Panc1 (cell line): ENCODE data around the gene CORO1C. TPM values are rescaled to one million over a fixed set of nuclear protein-coding genes. Genes with fewer than 3 reads are reported as not detected.

Experiments
- ATAC-seq: fragments of 200-7000 bp; cut with Tn5 transposase; 2 replicates; pipeline ENCODE4 v1.9.1; 2020; ENCODE audit warnings: mild to moderate bottlenecking, moderate library complexity
- BruUV-seq: library from RNA; stranded (reverse); fragments of 400-500 nt; replicated peaks from 2 replicates; lab custom pipeline; 2021; lab: Mats Ljungman, UMichigan
- CTCF ChIA-PET: fragments of 300-600 bp; sonication (Branson Sonifier 250); formaldehyde crosslinking; loops from one replicate; lab custom pipeline; 2022; ENCODE audit warnings: antibody characterized with exemption; lab: Charles Lee
- POLR2A ChIA-PET: fragments of 300-600 bp; sonication (Branson Sonifier 250); formaldehyde crosslinking; loops from one replicate; lab custom pipeline; 2022; ENCODE audit warnings: antibody characterized with exemption; lab: Charles Lee
- DNase-seq: peaks from one replicate; pipeline ENCODE4 v3.0.0-alpha.2; 2010; ENCODE audit warnings: low read depth, low spot score
- H3K27ac ChIP-seq: 2 replicates; pipeline ENCODE4 v1.5.1; 2011; ENCODE audit warnings: mild to moderate bottlenecking, low read length, inconsistent platforms
- H3K27me3 ChIP-seq: fragments of 200-500 bp; sonication (Bioruptor generic); 2 replicates; pipeline ENCODE4 v1.6.0; 2014; ENCODE audit warnings: low read length, inconsistent platforms; ENCODE audit not compliant: control insufficient read depth, insufficient read depth
- H3K36me3 ChIP-seq: fragments of 200-500 bp; sonication (Bioruptor generic); 2 replicates; pipeline ENCODE4 v1.5.1; 2014; ENCODE audit warnings: inconsistent platforms, mild to moderate bottlenecking, low read length, moderate library complexity; ENCODE audit not compliant: control insufficient read depth, insufficient read depth
- H3K4me1 ChIP-seq: 2 replicates; pipeline ENCODE4 v1.5.1; 2011; ENCODE audit warnings: inconsistent platforms, mild to moderate bottlenecking, low read length, moderate library complexity; ENCODE audit not compliant: control insufficient read depth, insufficient read depth
- H3K4me3 ChIP-seq, 2 experiments: 2 replicates each; pipeline ENCODE4 v1.5.1; 2011 to 2012; ENCODE audit warnings: low read depth in 2 of 2, low read length in 2 of 2, mild to moderate bottlenecking in 2 of 2, inconsistent platforms in 1 of 2, moderate library complexity in 1 of 2
- H3K9me3 ChIP-seq: fragments of 200-500 bp; sonication (Bioruptor generic); 2 replicates; pipeline ENCODE4 v1.5.1; 2014; ENCODE audit warnings: low read depth, mild to moderate bottlenecking, inconsistent platforms, low read length, moderate library complexity; ENCODE audit not compliant: control insufficient read depth, insufficient read depth
- POLR2AphosphoS5 ChIP-seq: IDR thresholded peaks from 2 replicates; pipeline ENCODE4 v1.6.1; 2012; ENCODE audit warnings: mild to moderate bottlenecking, low read depth, low read length, moderate library complexity
- SIN3A ChIP-seq: IDR thresholded peaks from 2 replicates; pipeline ENCODE4 v1.6.1; 2012; ENCODE audit warnings: low read depth, mild to moderate bottlenecking, low read length, moderate library complexity, borderline replicate concordance; ENCODE audit not compliant: insufficient read depth
- TCF7L2 ChIP-seq: IDR thresholded peaks from 2 replicates; pipeline ENCODE4 v1.6.1; 2011; ENCODE audit warnings: mild to moderate bottlenecking, low read depth, low read length, inconsistent platforms
- in situ Hi-C: cut with HindIII; loops from 2 replicates; pipeline ENCODE4 v1.10.0; 2016; ENCODE audit warnings: low sequenced_read_pairs, low pct_unique_long_range_greater_than_20kb
- intact Hi-C: fragments of 100-400 bp; cut with micrococcal nuclease; formaldehyde crosslinking; loops from one replicate; pipeline ENCODE4 v1.10.0; 2022; ENCODE audit not compliant: unreplicated experiment
- total RNA-seq: library from RNA; stranded (reverse); gene quantifications from one replicate; pipeline ENCODE4 v1.2.1, GENCODE V29; 2021; ENCODE audit not compliant: unreplicated experiment
- TF ChIP-seq, protein P1 (sequence below): fragments of 450-650 bp; IDR thresholded peaks from 2 replicates; pipeline ENCODE4 v1.5.1; 2017; ENCODE audit warnings: mild to moderate bottlenecking
- TF ChIP-seq, protein P2 (sequence below), 2 experiments: IDR thresholded peaks; 2 replicates each; pipeline ENCODE4 v1.6.1; 2011 to 2012; ENCODE audit warnings: low read depth in 2 of 2, control low read depth in 1 of 2, low read length in 1 of 2, mild to moderate bottlenecking in 1 of 2, moderate library complexity in 1 of 2; ENCODE audit not compliant: insufficient read depth in 1 of 2

The CORO1C gene
- total RNA-seq, 1 experiment from 2014 or later: 165 TPM

DNA sequence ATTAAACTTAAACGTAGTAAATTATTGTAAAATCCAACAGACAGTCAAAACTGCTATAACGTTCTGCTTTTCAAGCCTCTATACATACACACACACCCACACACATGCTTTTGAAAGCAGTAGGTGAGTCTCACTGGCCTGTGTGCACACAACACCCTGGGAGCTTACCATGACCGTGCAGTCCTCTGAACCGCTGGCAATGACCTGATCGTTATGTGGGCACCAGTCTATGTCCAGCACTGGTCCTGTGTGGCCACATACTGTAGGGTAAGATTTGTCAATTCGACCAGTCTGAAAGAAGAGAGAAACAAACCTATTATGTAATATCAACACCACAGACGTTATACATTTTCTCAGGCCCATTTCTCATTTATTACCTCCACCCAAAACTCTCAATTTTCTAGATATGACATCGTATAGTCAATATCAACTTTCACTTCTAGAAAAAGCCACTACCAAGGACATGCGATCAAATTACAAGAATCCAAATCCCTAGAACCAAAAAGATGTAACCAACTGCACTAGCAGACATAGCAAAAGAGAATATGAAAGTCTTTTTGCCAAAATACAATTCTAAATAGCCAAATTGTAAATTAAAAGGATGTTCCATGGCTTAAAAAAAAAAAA lies 53.1 kb downstream of the CORO1C start:
- in situ Hi-C loops: no loop called here
- CTCF ChIA-PET: no interaction called here
- Histone ChIP-seq H3K27me3 (no peaks in the 10 kb centered on the region), H3K36me3 (0 out of 2 replicates have a peak, but pooled peaks cover 2% of the 10 kb centered on the region), H3K4me1 (no peaks in the 10 kb centered on the region), H3K9me3 (no peaks in the 10 kb centered on the region), H3K4me3 (no peak overlapping the region), H3K27ac (no peak overlapping the region)
- ATAC-seq (no peak), DNase-seq (no peak)
- no peak for TF ChIP-seq SIN3A
- intact Hi-C loops: no loop called here
- POLR2A ChIA-PET: no interaction called here
- no TSS peak for BruUV-seq

DNA sequence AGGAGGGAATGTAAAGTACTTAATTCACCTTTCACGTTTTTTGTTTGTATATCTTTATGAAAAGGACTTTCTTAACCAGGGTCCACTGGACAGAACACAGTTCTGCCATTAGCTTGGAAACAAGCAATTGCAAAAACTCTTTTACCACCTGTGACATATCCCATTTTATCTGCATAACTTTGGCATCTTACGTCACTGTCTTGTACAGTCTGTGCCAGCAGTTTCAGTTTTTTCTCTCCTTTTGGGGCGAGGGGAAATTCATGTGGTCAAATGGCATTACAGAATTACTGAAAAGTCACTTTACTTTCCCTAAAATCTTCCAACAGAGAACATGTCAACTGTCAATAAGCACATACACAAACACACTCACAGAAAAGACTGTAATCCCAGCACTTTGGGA lies 53.9 kb downstream of the CORO1C start:
- DNase-seq (no peak), ATAC-seq (no peak)
- no peaks in the 10 kb centered on the region for H3K4me1 ChIP-seq
- no peaks in the 10 kb centered on the region for H3K9me3 ChIP-seq
- TSS peak; percentile 11 for BruUV-seq
- TF ChIP-seq, protein P1, sequence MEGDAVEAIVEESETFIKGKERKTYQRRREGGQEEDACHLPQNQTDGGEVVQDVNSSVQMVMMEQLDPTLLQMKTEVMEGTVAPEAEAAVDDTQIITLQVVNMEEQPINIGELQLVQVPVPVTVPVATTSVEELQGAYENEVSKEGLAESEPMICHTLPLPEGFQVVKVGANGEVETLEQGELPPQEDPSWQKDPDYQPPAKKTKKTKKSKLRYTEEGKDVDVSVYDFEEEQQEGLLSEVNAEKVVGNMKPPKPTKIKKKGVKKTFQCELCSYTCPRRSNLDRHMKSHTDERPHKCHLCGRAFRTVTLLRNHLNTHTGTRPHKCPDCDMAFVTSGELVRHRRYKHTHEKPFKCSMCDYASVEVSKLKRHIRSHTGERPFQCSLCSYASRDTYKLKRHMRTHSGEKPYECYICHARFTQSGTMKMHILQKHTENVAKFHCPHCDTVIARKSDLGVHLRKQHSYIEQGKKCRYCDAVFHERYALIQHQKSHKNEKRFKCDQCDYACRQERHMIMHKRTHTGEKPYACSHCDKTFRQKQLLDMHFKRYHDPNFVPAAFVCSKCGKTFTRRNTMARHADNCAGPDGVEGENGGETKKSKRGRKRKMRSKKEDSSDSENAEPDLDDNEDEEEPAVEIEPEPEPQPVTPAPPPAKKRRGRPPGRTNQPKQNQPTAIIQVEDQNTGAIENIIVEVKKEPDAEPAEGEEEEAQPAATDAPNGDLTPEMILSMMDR: no peak
- no peak for TF ChIP-seq SIN3A
- no peak for TF ChIP-seq TCF7L2
- no peak for TF ChIP-seq POLR2AphosphoS5
- TF ChIP-seq, protein P2, sequence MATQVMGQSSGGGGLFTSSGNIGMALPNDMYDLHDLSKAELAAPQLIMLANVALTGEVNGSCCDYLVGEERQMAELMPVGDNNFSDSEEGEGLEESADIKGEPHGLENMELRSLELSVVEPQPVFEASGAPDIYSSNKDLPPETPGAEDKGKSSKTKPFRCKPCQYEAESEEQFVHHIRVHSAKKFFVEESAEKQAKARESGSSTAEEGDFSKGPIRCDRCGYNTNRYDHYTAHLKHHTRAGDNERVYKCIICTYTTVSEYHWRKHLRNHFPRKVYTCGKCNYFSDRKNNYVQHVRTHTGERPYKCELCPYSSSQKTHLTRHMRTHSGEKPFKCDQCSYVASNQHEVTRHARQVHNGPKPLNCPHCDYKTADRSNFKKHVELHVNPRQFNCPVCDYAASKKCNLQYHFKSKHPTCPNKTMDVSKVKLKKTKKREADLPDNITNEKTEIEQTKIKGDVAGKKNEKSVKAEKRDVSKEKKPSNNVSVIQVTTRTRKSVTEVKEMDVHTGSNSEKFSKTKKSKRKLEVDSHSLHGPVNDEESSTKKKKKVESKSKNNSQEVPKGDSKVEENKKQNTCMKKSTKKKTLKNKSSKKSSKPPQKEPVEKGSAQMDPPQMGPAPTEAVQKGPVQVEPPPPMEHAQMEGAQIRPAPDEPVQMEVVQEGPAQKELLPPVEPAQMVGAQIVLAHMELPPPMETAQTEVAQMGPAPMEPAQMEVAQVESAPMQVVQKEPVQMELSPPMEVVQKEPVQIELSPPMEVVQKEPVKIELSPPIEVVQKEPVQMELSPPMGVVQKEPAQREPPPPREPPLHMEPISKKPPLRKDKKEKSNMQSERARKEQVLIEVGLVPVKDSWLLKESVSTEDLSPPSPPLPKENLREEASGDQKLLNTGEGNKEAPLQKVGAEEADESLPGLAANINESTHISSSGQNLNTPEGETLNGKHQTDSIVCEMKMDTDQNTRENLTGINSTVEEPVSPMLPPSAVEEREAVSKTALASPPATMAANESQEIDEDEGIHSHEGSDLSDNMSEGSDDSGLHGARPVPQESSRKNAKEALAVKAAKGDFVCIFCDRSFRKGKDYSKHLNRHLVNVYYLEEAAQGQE (IDR thresholded peaks at IDR 0.05; ENCODE audit: insufficient read depth in 1 of 2, low read depth in 2 of 2, low read length in 1 of 2): no peak
- in situ Hi-C loops (no loop called here), intact Hi-C loops (no loop called here)
- H3K36me3 ChIP-seq: 0 out of 2 replicates have a peak, but pooled peaks cover 2% of the 10 kb centered on the region
- no peaks in the 10 kb centered on the region for H3K27me3 ChIP-seq
- ChIA-PET CTCF (no interaction called here), POLR2A (no interaction called here)
- H3K27ac ChIP-seq: no peak overlapping the region
- H3K4me3 ChIP-seq: no peak overlapping the region

DNA sequence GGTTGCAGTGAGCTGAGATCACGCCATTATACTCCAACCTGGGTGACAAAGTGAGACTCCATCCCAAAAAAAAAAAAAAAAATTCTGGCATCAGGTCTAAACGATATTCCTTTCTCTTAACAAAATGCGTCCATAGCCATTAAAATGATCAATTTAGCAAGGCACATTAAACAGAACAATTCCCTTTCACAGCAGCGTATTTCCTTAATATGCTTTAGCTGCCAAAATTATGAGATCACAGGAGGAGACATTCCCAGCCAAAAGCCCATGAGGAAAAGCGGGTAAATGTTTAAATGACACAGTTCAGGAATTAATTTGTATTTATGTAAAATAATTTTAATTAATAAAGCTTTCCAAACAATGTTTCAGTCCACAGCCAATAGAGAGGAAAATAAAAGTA lies 54.6 kb downstream of the CORO1C start:
- ChIA-PET POLR2A (no interaction called here), CTCF (interaction anchor here (0.7 kb wide), 1 partner anchor 156 kb away, joined by 3 read pairs; no protein-coding TSS in a partner anchor)
- BruUV-seq: no TSS peak
- Histone ChIP-seq H3K27ac (no peak overlapping the region), H3K9me3 (no peaks in the 10 kb centered on the region), H3K27me3 (no peaks in the 10 kb centered on the region), H3K4me3 (no peak overlapping the region), H3K4me1 (no peaks in the 10 kb centered on the region), H3K36me3 (0 out of 2 replicates have a peak, but pooled peaks cover 2% of the 10 kb centered on the region)
- in situ Hi-C loops: no loop called here
- DNase-seq: no peak
- TF ChIP-seq, protein P1: no peak
- TF ChIP-seq SIN3A: no peak
- TF ChIP-seq, protein P2 (IDR thresholded peaks at IDR 0.05; ENCODE audit: insufficient read depth in 1 of 2, low read depth in 2 of 2, low read length in 1 of 2): no peak
- TF ChIP-seq POLR2AphosphoS5: no peak
- no peak for TF ChIP-seq TCF7L2
- intact Hi-C loops: no loop called here
- no peak for ATAC-seq
